ENCODE measurements around the gene IKZF4. TPM values are rescaled to one million over a fixed set of nuclear protein-coding genes. Genes with fewer than 3 reads are reported as not detected.
"Not testable (repeated sequence)": the region's sequence is repeated elsewhere in the genome, so short reads cannot be mapped to it uniquely, and the experiment has no call there.

IKZF4 gene
- polyA plus RNA-seq, 4 donors = 1.1 to 16.1 (median 1.6) TPM

- Histone ChIP-seq H3K36me3 (ENCODE audit: control insufficient read depth in 3 of 3, insufficient read depth in 2 of 3, low read depth in 1 of 3, low read length in 3 of 3) (peaks cover 0 to 54% (median 0%) of the 10 kb centered on the region in 3 donors), H3K4me1 (ENCODE audit: control insufficient read depth in 3 of 3, insufficient read depth in 2 of 3, low read depth in 1 of 3, low read length in 2 of 3) (peaks cover 0 to 35% (median 3%) of the 10 kb centered on the region in 3 donors)
- not testable (repeated sequence) for FAIRE-seq; H3K27ac ChIP-seq (ENCODE audit: low read depth in 1 of 3, low read length in 2 of 3); H3K27me3 ChIP-seq (ENCODE audit: control insufficient read depth in 3 of 3, insufficient read depth in 3 of 3, low read length in 3 of 3); DNase-seq; H3K4me3 ChIP-seq (ENCODE audit: low read depth in 1 of 3, low read length in 3 of 3); H3K9me3 ChIP-seq (ENCODE audit: control insufficient read depth in 2 of 2, insufficient read depth in 1 of 2, low read depth in 1 of 2, low read length in 1 of 2)
- 66 to 77% (median 76%) methylated on average over 5 of the region's 5 CpGs for WGBS, 3 donors
Observed at GRCh38 chr12:56003376-56003775, 17.5 kb upstream of the IKZF4 start.

GRCh38 chr12:56004211-56004610, 16.6 kb upstream of the IKZF4 start:
- Histone ChIP-seq H3K27ac (ENCODE audit: low read depth in 1 of 3, low read length in 2 of 3) (no peak overlapping the region), H3K36me3 (ENCODE audit: control insufficient read depth in 3 of 3, insufficient read depth in 2 of 3, low read depth in 1 of 3, low read length in 3 of 3) (peaks cover 0 to 46% (median 0%) of the 10 kb centered on the region in 3 donors), H3K4me1 (ENCODE audit: control insufficient read depth in 3 of 3, insufficient read depth in 2 of 3, low read depth in 1 of 3, low read length in 2 of 3) (peaks cover 0 to 29% (median 3%) of the 10 kb centered on the region in 3 donors), H3K4me3 (ENCODE audit: low read depth in 1 of 3, low read length in 3 of 3) (no peak overlapping the region), H3K9me3 (ENCODE audit: control insufficient read depth in 2 of 2, insufficient read depth in 1 of 2, low read depth in 1 of 2, low read length in 1 of 2) (no peaks in the 10 kb centered on the region), H3K27me3 (ENCODE audit: control insufficient read depth in 3 of 3, insufficient read depth in 3 of 3, low read length in 3 of 3) (no peaks in the 10 kb centered on the region)
- 92 to 95% (median 94%) methylated on average over 10 of the region's 10 CpGs for WGBS, 3 donors
- no peak for FAIRE-seq
- DNase-seq = no peak

- DNase-seq (peak; percentile 54 to 68), FAIRE-seq (no peak)
- no peaks in the 10 kb centered on the region for H3K27me3 ChIP-seq (ENCODE audit: control insufficient read depth in 3 of 3, insufficient read depth in 3 of 3, low read length in 3 of 3)
- WGBS, 3 donors = 2 to 4% (median 3%) methylated on average over 26 to 44 of the region's 44 CpGs
- H3K4me1 ChIP-seq (ENCODE audit: control insufficient read depth in 3 of 3, insufficient read depth in 2 of 3, low read depth in 1 of 3, low read length in 2 of 3) = peaks cover 0 to 24% (median 7%) of the 10 kb centered on the region in 3 donors
- H3K9me3 ChIP-seq (ENCODE audit: control insufficient read depth in 2 of 2, insufficient read depth in 1 of 2, low read depth in 1 of 2, low read length in 1 of 2) = no peaks in the 10 kb centered on the region
- H3K4me3 ChIP-seq (ENCODE audit: low read depth in 1 of 3, low read length in 3 of 3) = peak overlapping the region; percentile 73 to 89 (median 86)
- H3K36me3 ChIP-seq (ENCODE audit: control insufficient read depth in 3 of 3, insufficient read depth in 2 of 3, low read depth in 1 of 3, low read length in 3 of 3) = peaks cover 0 to 25% (median 0%) of the 10 kb centered on the region in 3 donors
- H3K27ac ChIP-seq (ENCODE audit: low read depth in 1 of 3, low read length in 2 of 3) = peak overlapping the region in 2 of 3 donors; percentile 74 to 85
Observed at GRCh38 chr12:56007564-56008559, 13.0 kb upstream of the IKZF4 start.

- Histone ChIP-seq H3K36me3 (ENCODE audit: control insufficient read depth in 3 of 3, insufficient read depth in 2 of 3, low read depth in 1 of 3, low read length in 3 of 3) (peaks cover 0 to 2% (median 0%) of the 10 kb centered on the region in 3 donors), H3K9me3 (ENCODE audit: control insufficient read depth in 2 of 2, insufficient read depth in 1 of 2, low read depth in 1 of 2, low read length in 1 of 2) (no peaks in the 10 kb centered on the region), H3K27ac (ENCODE audit: low read depth in 1 of 3, low read length in 2 of 3) (peak overlapping the region in 1 of 3 donors; percentile 17), H3K4me3 (ENCODE audit: low read depth in 1 of 3, low read length in 3 of 3) (no peak overlapping the region), H3K27me3 (ENCODE audit: control insufficient read depth in 3 of 3, insufficient read depth in 3 of 3, low read length in 3 of 3) (no peaks in the 10 kb centered on the region), H3K4me1 (ENCODE audit: control insufficient read depth in 3 of 3, insufficient read depth in 2 of 3, low read depth in 1 of 3, low read length in 2 of 3) (peaks cover 0 to 46% (median 7%) of the 10 kb centered on the region in 3 donors)
- WGBS, 3 donors = 26 to 48% (median 43%) methylated on average over 2 of the region's 2 CpGs
- no peak for FAIRE-seq
- DNase-seq = peak in 1 of 2 donors; percentile 35
Observed at GRCh38 chr12:56010111-56010570, 10.7 kb upstream of the IKZF4 start.

- DNase-seq (no peak), FAIRE-seq (no peak)
- WGBS, 3 donors = 91 to 98% (median 95%) methylated on average over 2 of the region's 2 CpGs
- Histone ChIP-seq H3K9me3 (ENCODE audit: control insufficient read depth in 2 of 2, insufficient read depth in 1 of 2, low read depth in 1 of 2, low read length in 1 of 2) (no peaks in the 10 kb centered on the region), H3K36me3 (ENCODE audit: control insufficient read depth in 3 of 3, insufficient read depth in 2 of 3, low read depth in 1 of 3, low read length in 3 of 3) (no peaks in the 10 kb centered on the region), H3K27me3 (ENCODE audit: control insufficient read depth in 3 of 3, insufficient read depth in 3 of 3, low read length in 3 of 3) (no peaks in the 10 kb centered on the region), H3K27ac (ENCODE audit: low read depth in 1 of 3, low read length in 2 of 3) (no peak overlapping the region), H3K4me1 (ENCODE audit: control insufficient read depth in 3 of 3, insufficient read depth in 2 of 3, low read depth in 1 of 3, low read length in 2 of 3) (peaks cover 0 to 54% (median 7%) of the 10 kb centered on the region in 3 donors), H3K4me3 (ENCODE audit: low read depth in 1 of 3, low read length in 3 of 3) (no peak overlapping the region)
Observed at GRCh38 chr12:56011509-56012090, 9.2 kb upstream of the IKZF4 start.

- 32 to 68% (median 47%) methylated on average over 5 of the region's 5 CpGs for WGBS, 3 donors
Observed at GRCh38 chr12:56013482-56013881, 7.4 kb upstream of the IKZF4 start.

GRCh38 chr12:56014205-56014604, 6.6 kb upstream of the IKZF4 start:
- Histone ChIP-seq H3K27ac (ENCODE audit: low read depth in 1 of 3, low read length in 2 of 3) (peak overlapping the region in 1 of 3 donors; percentile 80), H3K4me3 (ENCODE audit: low read depth in 1 of 3, low read length in 3 of 3) (no peak overlapping the region), H3K4me1 (ENCODE audit: control insufficient read depth in 3 of 3, insufficient read depth in 2 of 3, low read depth in 1 of 3, low read length in 2 of 3) (peaks cover 0 to 71% (median 7%) of the 10 kb centered on the region in 3 donors), H3K36me3 (ENCODE audit: control insufficient read depth in 3 of 3, insufficient read depth in 2 of 3, low read depth in 1 of 3, low read length in 3 of 3) (no peaks in the 10 kb centered on the region), H3K9me3 (ENCODE audit: control insufficient read depth in 2 of 2, insufficient read depth in 1 of 2, low read depth in 1 of 2, low read length in 1 of 2) (no peaks in the 10 kb centered on the region), H3K27me3 (ENCODE audit: control insufficient read depth in 3 of 3, insufficient read depth in 3 of 3, low read length in 3 of 3) (no peaks in the 10 kb centered on the region)
- FAIRE-seq = no peak
- DNase-seq = peak; percentile 27 to 83
- 11 to 34% (median 23%) methylated on average over 2 of the region's 2 CpGs for WGBS, 3 donors

More at GRCh38 chr12:56013482-56013881, 7.4 kb upstream of the IKZF4 start:
- FAIRE-seq = no peak
- peak; percentile 53 to 63 for DNase-seq
- no peaks in the 10 kb centered on the region for H3K36me3 ChIP-seq (ENCODE audit: control insufficient read depth in 3 of 3, insufficient read depth in 2 of 3, low read depth in 1 of 3, low read length in 3 of 3)
- H3K4me3 ChIP-seq (ENCODE audit: low read depth in 1 of 3, low read length in 3 of 3) = no peak overlapping the region
- H3K27me3 ChIP-seq (ENCODE audit: control insufficient read depth in 3 of 3, insufficient read depth in 3 of 3, low read length in 3 of 3) = no peaks in the 10 kb centered on the region
- peaks cover 0 to 65% (median 7%) of the 10 kb centered on the region in 3 donors for H3K4me1 ChIP-seq (ENCODE audit: control insufficient read depth in 3 of 3, insufficient read depth in 2 of 3, low read depth in 1 of 3, low read length in 2 of 3)
- no peaks in the 10 kb centered on the region for H3K9me3 ChIP-seq (ENCODE audit: control insufficient read depth in 2 of 2, insufficient read depth in 1 of 2, low read depth in 1 of 2, low read length in 1 of 2)
- H3K27ac ChIP-seq (ENCODE audit: low read depth in 1 of 3, low read length in 2 of 3) = peak overlapping the region in 1 of 3 donors; percentile 80

- 64 to 85% (median 68%) methylated on average over 4 of the region's 4 CpGs for WGBS, 3 donors
- Histone ChIP-seq H3K4me1 (ENCODE audit: control insufficient read depth in 3 of 3, insufficient read depth in 2 of 3, low read depth in 1 of 3, low read length in 2 of 3) (peaks cover 0 to 86% (median 3%) of the 10 kb centered on the region in 3 donors), H3K27ac (ENCODE audit: low read depth in 1 of 3, low read length in 2 of 3) (peak overlapping the region in 1 of 3 donors; percentile 88), H3K36me3 (ENCODE audit: control insufficient read depth in 3 of 3, insufficient read depth in 2 of 3, low read depth in 1 of 3, low read length in 3 of 3) (no peaks in the 10 kb centered on the region), H3K4me3 (ENCODE audit: low read depth in 1 of 3, low read length in 3 of 3) (no peak overlapping the region), H3K9me3 (ENCODE audit: control insufficient read depth in 2 of 2, insufficient read depth in 1 of 2, low read depth in 1 of 2, low read length in 1 of 2) (no peaks in the 10 kb centered on the region), H3K27me3 (ENCODE audit: control insufficient read depth in 3 of 3, insufficient read depth in 3 of 3, low read length in 3 of 3) (no peaks in the 10 kb centered on the region)
- no peak for FAIRE-seq
- DNase-seq = no peak
Observed at GRCh38 chr12:56017181-56017580, 3.7 kb upstream of the IKZF4 start.
